Spleen (tissue), 7 donors: ENCODE measurements around the gene GFRAL.

Experiments used
- CTCF ChIP-seq, 11 experiments: fragments of 200-600 bp in 7 of 11; fragments of 450-650 bp in 4 of 11; sonication (generic) in 4 of 11; IDR thresholded peaks in 8 of 11; conservative IDR thresholded peaks in 3 of 11; 1 replicate in 7 of 11; 2 replicates in 4 of 11; pipeline versions ENCODE4 v1.4.0 to v1.8.0; 2016 to 2021; ENCODE audit warnings: antibody characterized with exemption in 11 of 11, inconsistent platforms in 4 of 11, mild to moderate bottlenecking in 1 of 11
- POLR2AphosphoS5 ChIP-seq, 3 donors: sonication (generic); formaldehyde crosslinking; IDR thresholded peaks; one replicate each; pipeline ENCODE4 v1.5.1; 2017; ENCODE audit warnings: antibody characterized with exemption in 3 of 3
- donor health status: DM: no; HTN: no; CAD: no; lungs with moderate emphysema.
- donor health status: DM: no; HTN: no; CAD: no.
- donor health status: DM: no; HTN: no; CAD: no.

GRCh38 chr6:55379895-55380294, 52.6 kb downstream of the GFRAL start:
- TF ChIP-seq CTCF (IDR thresholded peaks at IDR 0.05 in 8 of 11, conservative IDR thresholded peaks at IDR 0.05 in 3 of 11) (no peak), POLR2AphosphoS5 (IDR thresholded peaks at IDR 0.05) (no peak)
